K562 (cell line): ENCODE results near the gene ZDHHC20. TPM values are rescaled to one million over a fixed set of nuclear protein-coding genes. Genes with fewer than 3 reads are reported as not detected.
A peak's percentile ranks its signal among the peaks of the same experiment; 100 is the strongest.

Experiments
- ATAC-seq: fragments of 200-7000 bp; cut with Tn5 transposase; 3 replicates; pipeline ENCODE4 v1.9.1; 2020; ENCODE audit warnings: moderate library complexity
- BruUV-seq: library from RNA; stranded (reverse); fragments of 400-500 nt; replicated peaks from 2 replicates; lab custom pipeline; 2021; lab: Mats Ljungman, UMichigan
- CTCF ChIA-PET: fragments of 300-600 bp; formaldehyde crosslinking; extraction: SDS; loops from one replicate; lab custom pipeline; 2021; ENCODE audit warnings: low intra/inter-chr PET ratio; lab: Yijun Ruan, JAX
- POLR2A ChIA-PET: fragments of 300-600, 350-650 bp; sonication (Branson Sonifier 250); formaldehyde crosslinking; extraction: SDS; loops from one replicate; lab custom pipeline; 2021; ENCODE audit warnings: antibody characterized with exemption, inconsistent platforms; lab: Yijun Ruan, JAX
- DNase-seq, 4 experiments: peaks; one replicate each; pipeline versions ENCODE4 v3.0.0 to v3.0.0-alpha.2; 2011 to 2018; ENCODE audit warnings: low spot score in 3 of 4, mixed read lengths in 3 of 4; ENCODE audit errors: extremely low read depth in 1 of 4
- FAIRE-seq: peaks from 2 replicates; lab custom pipeline; 2011; peaks lifted over from hg19 to GRCh38; lab: Jason Lieb, UNC
- H2AFZ ChIP-seq: 2 replicates; pipeline ENCODE4 v1.6.0; 2011; ENCODE audit warnings: low read depth, low read length, control low read depth, inconsistent platforms
- H3K27ac ChIP-seq: fragments of 200-600 bp; 3 replicates; pipeline ENCODE4 v1.8.0; 2011; ENCODE audit warnings: low read depth, mild to moderate bottlenecking, control low read depth, inconsistent platforms, low read length, moderate library complexity, mixed read lengths; ENCODE audit errors: extremely low read depth
- H3K27me3 ChIP-seq, 2 experiments: fragments of 300-600 bp in 1 of 2; 2 replicates in 1 of 2; 3 replicates in 1 of 2; pipeline versions ENCODE4 v1.6.0 to v1.8.0; 2011; ENCODE audit warnings: inconsistent platforms in 2 of 2, low read length in 2 of 2, mild to moderate bottlenecking in 1 of 2, mixed read lengths in 1 of 2, moderate library complexity in 1 of 2; ENCODE audit not compliant: control insufficient read depth in 2 of 2, insufficient read depth in 2 of 2
- H3K36me3 ChIP-seq: fragments of 300-600 bp; 3 replicates; pipeline ENCODE4 v1.8.0; 2011; ENCODE audit warnings: mild to moderate bottlenecking, low read length, inconsistent platforms; ENCODE audit not compliant: control insufficient read depth, insufficient read depth
- H3K4me1 ChIP-seq, 2 experiments: fragments of 200-600 bp in 1 of 2; replicated peaks in 1 of 2; 2 replicates in 1 of 2; 3 replicates in 1 of 2; pipeline versions ENCODE4 v1.5.1 to v1.8.0; 2011; ENCODE audit warnings: inconsistent platforms in 2 of 2, low read length in 2 of 2, mild to moderate bottlenecking in 1 of 2, mixed read lengths in 1 of 2, moderate library complexity in 1 of 2; ENCODE audit not compliant: control insufficient read depth in 2 of 2, insufficient read depth in 2 of 2
- H3K4me2 ChIP-seq: 2 replicates; pipeline ENCODE4 v1.6.1; 2011; ENCODE audit warnings: low read length, control low read depth, inconsistent platforms, mixed read lengths; ENCODE audit not compliant: insufficient read depth
- H3K4me3 ChIP-seq: fragments of 200-600 bp; sonication (generic), shearing (Covaris generic); 2 replicates; pipeline ENCODE4 v1.5.1; 2016; ENCODE audit warnings: control low read depth, inconsistent platforms
- H3K79me2 ChIP-seq: fragments of 200-600 bp; 3 replicates; pipeline ENCODE4 v1.8.0; 2011; ENCODE audit warnings: low read length, inconsistent platforms; ENCODE audit not compliant: control insufficient read depth, insufficient read depth
- H3K9ac ChIP-seq, 2 experiments: 2 replicates each; pipeline versions ENCODE4 v1.6.0 to v1.6.1; 2011; ENCODE audit warnings: low read depth in 2 of 2, low read length in 2 of 2, control low read depth in 1 of 2, inconsistent platforms in 1 of 2, mild to moderate bottlenecking in 1 of 2, mixed read lengths in 1 of 2; ENCODE audit not compliant: insufficient read depth in 1 of 2
- H3K9me1 ChIP-seq: one replicate; pipeline ENCODE4 v1.6.0; 2011; ENCODE audit warnings: inconsistent platforms, mild to moderate bottlenecking, low read length, moderate library complexity; ENCODE audit not compliant: control insufficient read depth, insufficient read depth
- H3K9me3 ChIP-seq: replicated peaks from 2 replicates; pipeline ENCODE4 v1.5.1; 2011; ENCODE audit warnings: low read depth, low read length, inconsistent platforms; ENCODE audit not compliant: control insufficient read depth, insufficient read depth
- H4K20me1 ChIP-seq: replicated peaks from 2 replicates; pipeline ENCODE4 v1.6.1; 2011; ENCODE audit warnings: low read length, inconsistent platforms, mixed read lengths; ENCODE audit not compliant: control insufficient read depth, insufficient read depth
- ATF2 ChIP-seq: sonication (generic); formaldehyde crosslinking; IDR thresholded peaks from 2 replicates; pipeline ENCODE4 v1.8.1; 2022; ENCODE audit warnings: missing genetic modification reagents
- CBFA2T3 ChIP-seq: fragments of 450-650 bp; IDR thresholded peaks from 2 replicates; pipeline ENCODE4 v1.6.1; 2017
- CHCHD3 ChIP-seq: fragments of 250-450 bp; sonication (Bioruptor Pico); IDR thresholded peaks from 2 replicates; pipeline ENCODE4 v2.1.2; 2022; ENCODE audit warnings: mild to moderate bottlenecking
- HEY1 ChIP-seq: fragments of 250-450 bp; sonication (Bioruptor Pico); IDR thresholded peaks from 2 replicates; pipeline ENCODE4 v1.5.0; 2020; ENCODE audit warnings: mild to moderate bottlenecking, moderate library complexity, borderline replicate concordance
- LARP7 ChIP-seq: fragments of 450-650 bp; IDR thresholded peaks from 2 replicates; pipeline ENCODE4 v1.6.1; 2016
- TCF3 ChIP-seq: sonication (generic); formaldehyde crosslinking; IDR thresholded peaks from 2 replicates; pipeline ENCODE4 v1.4.0; 2020; ENCODE audit warnings: mild to moderate bottlenecking, missing genetic modification reagents
- WGBS: fragments of 100-300 bp; shearing (Covaris generic); methylation state at CpG from one replicate; pipeline ENCODE4 v1.1.6; 2016; ENCODE audit warnings: low coverage, mixed read lengths; ENCODE audit not compliant: insufficient coverage; ENCODE audit errors: missing lambda C conversion rate; 5-methylcytosine and 5-hydroxymethylcytosine counted together
- in situ Hi-C: fragments of 300-500 bp; cut with MboI; formaldehyde crosslinking; loops from 4 replicates; pipeline ENCODE4 v1.15.0; 2018; ENCODE audit warnings: inconsistent platforms, mixed read lengths
- intact Hi-C: fragments of 100-400 bp; cut with micrococcal nuclease; formaldehyde crosslinking; loops from 2 replicates; pipeline ENCODE4 v1.14.2; 2022
- polyA plus RNA-seq, 8 experiments: library from polyadenylated mRNA; depleted of rRNA in 4 of 8; stranded (reverse) in 5 of 8; unstranded in 3 of 8; fragments of >200 nt; fragmentation: Nextera tagmentation in 2 of 8; fragmentation: Illumina TruSeq in 1 of 8; extraction: Ambion mirVana in 2 of 8; extraction: Trizol in 1 of 8; gene quantifications; 2 replicates each; pipeline versions ENCODE4 v1.2.1 to v1.2.3, GENCODE V29; 2011 to 2014; ENCODE audit warnings: inconsistent platforms in 1 of 8, missing spikeins in 1 of 8
- total RNA-seq, 7 experiments: library from RNA; depleted of rRNA in 6 of 7; stranded (reverse); fragments of >200 nt in 6 of 7; fragmentation: Illumina TruSeq in 2 of 7; extraction: Trizol in 2 of 7; gene quantifications; 2 replicates each; pipeline versions ENCODE4 v1.2.1 to v1.2.3, GENCODE V29; 2011 to 2021; ENCODE audit warnings: low replicate concordance in 1 of 7

ZDHHC20 gene
- total and polyA plus RNA-seq, 9 of the 15 experiments (the other 6 are each of a cell fraction or from before 2014, with no cell fraction given) = 2.7 to 20.9 (median 15.8) TPM

GRCh38 chr13:21364357-21364756 is 94.7 kb downstream of the ZDHHC20 start:
- no peak overlapping the region for H3K9ac ChIP-seq
- no peak for DNase-seq
- 26% methylated on average over 7 of the region's 7 CpGs for WGBS
- POLR2A ChIA-PET = no interaction called here
- CTCF ChIA-PET = no interaction called here
- TF ChIP-seq CHCHD3 (CRISPR knock-in tag) (no peak), HEY1 (CRISPR knock-in tag) (no peak)
- TF ChIP-seq, all 486 proteins: peak for 0
- Histone ChIP-seq H4K20me1 (no peaks in the 10 kb centered on the region), H3K4me2 (no peak overlapping the region), H3K4me3 (no peak overlapping the region), H3K27me3 (peaks cover 0 to 10% of the 10 kb centered on the region in 2 experiments; a peak in 2 of 5 replicates), H3K9me1 (no peaks in the 10 kb centered on the region), H3K4me1 (no peaks in the 10 kb centered on the region; a peak in 3 of 5 replicates), H3K79me2 (no peaks in the 10 kb centered on the region), H2AFZ (no peak overlapping the region), H3K36me3 (no peaks in the 10 kb centered on the region), H3K27ac (no peak overlapping the region), H3K9me3 (no peaks in the 10 kb centered on the region)
- ATAC-seq (no peak; the same call in 2 of the 3 replicates), FAIRE-seq (no peak)
- no TSS peak for BruUV-seq
- in situ Hi-C loops (no loop called here), intact Hi-C loops (no loop called here)

- Histone ChIP-seq H3K9ac (no peak overlapping the region), H3K9me1 (no peaks in the 10 kb centered on the region), H3K9me3 (no peaks in the 10 kb centered on the region), H3K79me2 (no peaks in the 10 kb centered on the region), H4K20me1 (no peaks in the 10 kb centered on the region), H3K27ac (no peak overlapping the region), H2AFZ (no peak overlapping the region), H3K4me2 (no peak overlapping the region), H3K27me3 (peaks cover 0 to 10% of the 10 kb centered on the region in 2 experiments; a peak in 3 of 5 replicates), H3K4me1 (no peaks in the 10 kb centered on the region; a peak in 2 of 5 replicates), H3K36me3 (no peaks in the 10 kb centered on the region), H3K4me3 (no peak overlapping the region)
- ChIA-PET CTCF (no interaction called here), POLR2A (no interaction called here)
- in situ Hi-C loops = no loop called here
- TF ChIP-seq CBFA2T3 (0 out of 2 replicates have a peak, but pooled peaks have one; percentile 13), ATF2 (CRISPR knock-in tag) (no peak), LARP7 (no peak), TCF3 (CRISPR knock-in tag) (peak; percentile 34; the same call in 1 of the 2 replicates)
- WGBS = 5% methylated on average over 4 of the region's 4 CpGs
- DNase-seq = no peak
- FAIRE-seq = no peak
- no peak for ATAC-seq
- no TSS peak for BruUV-seq
- intact Hi-C loops = no loop called here
These were observed 96.4 kb downstream of the ZDHHC20 start for GRCh38 chr13:21362741-21363140.
